ENCODE data around the gene LCE2B. TPM values are rescaled to one million over a fixed set of nuclear protein-coding genes. Genes with fewer than 3 reads are reported as not detected.

The LCE2B gene
- total RNA-seq, 3 donors from 2014 or later (not counting 1 experiment from before 2014, with no cell fraction given): not detected

DNA sequence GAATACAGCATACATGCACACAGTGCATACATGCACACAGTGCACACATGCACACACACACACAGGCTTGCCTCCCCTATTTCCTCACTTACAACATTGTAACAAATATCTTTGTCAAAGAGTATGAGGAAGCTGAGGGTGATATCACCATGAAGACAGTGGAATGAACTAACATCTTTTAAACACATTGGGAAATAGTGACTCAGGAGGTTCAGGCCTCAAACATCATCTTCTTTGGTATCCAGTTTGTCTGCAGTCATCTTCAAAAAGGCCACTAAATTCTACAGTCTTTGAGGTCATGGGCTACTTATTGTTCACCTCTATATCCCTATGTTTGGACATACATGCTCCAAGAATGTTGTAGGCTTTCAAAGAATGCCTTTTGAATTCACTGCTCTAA, 2.1 kb upstream of the LCE2B start:
- Histone ChIP-seq H3K36me3 (ENCODE audit: control insufficient read depth, insufficient read depth, low read length) (no peaks in the 10 kb centered on the region), H3K27ac (ENCODE audit: low read length) (no peak overlapping the region), H3K9me3 (ENCODE audit: control insufficient read depth, insufficient read depth, low read length) (no peaks in the 10 kb centered on the region), H3K4me3 (ENCODE audit: low read length) (no peak overlapping the region), H3K4me1 (ENCODE audit: control insufficient read depth, insufficient read depth, low read length) (no peaks in the 10 kb centered on the region), H3K27me3 (ENCODE audit: control insufficient read depth, insufficient read depth, low read length) (no peaks in the 10 kb centered on the region)
- intact Hi-C loops (cut with micrococcal nuclease): no loop called here
- Mint-ChIP-seq H3K4me1 (no peaks in the 10 kb centered on the region), H3K4me3 (no peak overlapping the region), H3K9me3 (no peaks in the 10 kb centered on the region), H3K27me3 (ENCODE audit: low read depth in 2 of 2) (peaks cover 9 to 51% of the 10 kb centered on the region in 2 donors), H3K27ac (no peak overlapping the region), H3K36me3 (no peaks in the 10 kb centered on the region)
- TF ChIP-seq, protein P1, sequence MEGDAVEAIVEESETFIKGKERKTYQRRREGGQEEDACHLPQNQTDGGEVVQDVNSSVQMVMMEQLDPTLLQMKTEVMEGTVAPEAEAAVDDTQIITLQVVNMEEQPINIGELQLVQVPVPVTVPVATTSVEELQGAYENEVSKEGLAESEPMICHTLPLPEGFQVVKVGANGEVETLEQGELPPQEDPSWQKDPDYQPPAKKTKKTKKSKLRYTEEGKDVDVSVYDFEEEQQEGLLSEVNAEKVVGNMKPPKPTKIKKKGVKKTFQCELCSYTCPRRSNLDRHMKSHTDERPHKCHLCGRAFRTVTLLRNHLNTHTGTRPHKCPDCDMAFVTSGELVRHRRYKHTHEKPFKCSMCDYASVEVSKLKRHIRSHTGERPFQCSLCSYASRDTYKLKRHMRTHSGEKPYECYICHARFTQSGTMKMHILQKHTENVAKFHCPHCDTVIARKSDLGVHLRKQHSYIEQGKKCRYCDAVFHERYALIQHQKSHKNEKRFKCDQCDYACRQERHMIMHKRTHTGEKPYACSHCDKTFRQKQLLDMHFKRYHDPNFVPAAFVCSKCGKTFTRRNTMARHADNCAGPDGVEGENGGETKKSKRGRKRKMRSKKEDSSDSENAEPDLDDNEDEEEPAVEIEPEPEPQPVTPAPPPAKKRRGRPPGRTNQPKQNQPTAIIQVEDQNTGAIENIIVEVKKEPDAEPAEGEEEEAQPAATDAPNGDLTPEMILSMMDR (IDR thresholded peaks at IDR 0.05): no peak
- no peak for ATAC-seq
- no peak for DNase-seq

DNA sequence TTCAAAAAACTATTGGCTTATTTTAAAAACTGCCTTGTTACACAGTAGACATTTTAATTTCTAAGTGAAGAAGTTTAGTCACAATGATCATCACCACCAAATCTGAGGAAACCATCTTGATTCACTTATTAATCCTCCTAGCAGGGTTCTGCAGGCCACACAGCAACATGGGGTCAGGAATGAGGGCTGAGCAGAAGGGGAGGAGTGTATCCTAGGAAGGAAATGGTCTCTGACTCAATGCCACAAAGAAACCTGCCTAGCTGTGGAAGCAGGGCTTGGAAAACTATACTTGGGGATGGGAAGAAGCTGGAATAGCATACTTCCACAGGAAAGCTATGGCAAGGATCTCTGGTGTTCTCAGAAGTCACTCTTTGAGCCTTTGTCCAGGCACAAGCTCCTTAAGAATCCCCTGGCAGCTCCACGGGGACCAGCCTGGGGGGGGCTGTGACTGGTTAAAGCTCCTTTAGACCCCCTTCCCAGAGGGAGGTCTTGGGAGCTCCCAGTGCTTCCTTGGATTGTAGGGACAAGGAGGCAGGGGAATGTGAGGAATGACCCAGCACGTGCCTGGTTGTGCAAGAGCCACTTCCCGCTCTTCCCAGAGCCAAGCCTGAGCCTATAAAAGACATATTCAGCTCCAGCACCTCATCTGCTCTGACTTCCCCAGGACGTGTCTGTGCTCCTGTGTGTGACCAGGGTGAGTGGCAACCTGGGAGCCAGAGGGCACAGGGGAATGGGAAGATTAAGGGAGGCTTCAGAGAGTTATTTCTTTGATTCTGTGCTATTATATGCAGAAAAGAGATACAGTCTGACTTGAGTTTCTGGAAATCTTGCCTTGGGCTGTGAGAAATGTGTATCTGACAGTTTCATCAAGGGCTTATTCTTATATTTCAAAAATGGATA, 12.0 kb downstream of the LCE2B start, which contains the start of gene LCE2A:
Gene LCE2A (plus strand): TSS at position 645 of the 900 bp plus-strand sequence. CDS start 557 bp downstream, outside the sequence.
- no peak within 1 kb of the TSS for H3K4me3 Mint-ChIP-seq
- Histone ChIP-seq H3K36me3 (ENCODE audit: control insufficient read depth, insufficient read depth, low read length) (no peaks in the 10 kb centered on the region), H3K4me1 (ENCODE audit: control insufficient read depth, insufficient read depth, low read length) (no peaks in the 10 kb centered on the region), H3K27ac (ENCODE audit: low read length) (no peak within 1 kb of the TSS), H3K4me3 (ENCODE audit: low read length) (no peak within 1 kb of the TSS), H3K9me3 (ENCODE audit: control insufficient read depth, insufficient read depth, low read length) (no peaks in the 10 kb centered on the region), H3K27me3 (ENCODE audit: control insufficient read depth, insufficient read depth, low read length) (no peaks in the 10 kb centered on the region)
- peaks cover 14 to 27% of the 10 kb centered on the region in 2 donors for H3K27me3 Mint-ChIP-seq (ENCODE audit: low read depth in 2 of 2)
- H3K9me3 Mint-ChIP-seq: no peaks in the 10 kb centered on the region
- TF ChIP-seq, protein P1 (IDR thresholded peaks at IDR 0.05): no peak
- H3K27ac Mint-ChIP-seq: no peak within 1 kb of the TSS
- no peak for DNase-seq
- intact Hi-C loops (cut with micrococcal nuclease): no loop called here
- H3K4me1 Mint-ChIP-seq: no peaks in the 10 kb centered on the region
- H3K36me3 Mint-ChIP-seq: no peaks in the 10 kb centered on the region
- no peak for ATAC-seq
- WGBS (ENCODE audit: insufficient coverage): 53% methylated on average over 4 of the region's 4 CpGs

DNA sequence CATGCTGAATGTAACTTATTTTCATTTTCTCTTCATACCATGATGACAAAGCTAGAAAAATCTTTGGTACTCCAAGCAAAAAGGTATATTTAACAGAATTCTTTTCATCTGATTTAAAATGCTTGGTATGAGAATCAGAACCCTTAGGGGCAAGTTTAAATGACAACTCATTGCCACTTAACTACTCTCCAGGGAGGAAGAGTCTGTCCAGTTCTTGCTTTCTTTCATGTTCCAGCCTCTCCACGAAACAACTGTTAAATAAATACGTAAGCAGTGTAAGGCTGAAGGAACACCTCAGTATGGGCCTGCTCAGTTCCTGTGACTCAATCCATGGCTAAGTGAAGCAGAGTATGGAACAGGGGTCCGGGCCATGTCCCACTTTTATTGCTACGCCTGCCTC, 13.8 kb downstream of the LCE2B start:
- H3K36me3 Mint-ChIP-seq: peaks cover 6% of the 10 kb centered on the region
- no peak overlapping the region for H3K27ac Mint-ChIP-seq
- TF ChIP-seq, protein P1 (IDR thresholded peaks at IDR 0.05): no peak
- H3K4me3 Mint-ChIP-seq: no peak overlapping the region
- Histone ChIP-seq H3K9me3 (ENCODE audit: control insufficient read depth, insufficient read depth, low read length) (no peaks in the 10 kb centered on the region), H3K4me1 (ENCODE audit: control insufficient read depth, insufficient read depth, low read length) (no peaks in the 10 kb centered on the region), H3K27me3 (ENCODE audit: control insufficient read depth, insufficient read depth, low read length) (no peaks in the 10 kb centered on the region), H3K27ac (ENCODE audit: low read length) (no peak overlapping the region), H3K36me3 (ENCODE audit: control insufficient read depth, insufficient read depth, low read length) (no peaks in the 10 kb centered on the region), H3K4me3 (ENCODE audit: low read length) (no peak overlapping the region)
- no peak for DNase-seq
- peaks cover 14 to 29% of the 10 kb centered on the region in 2 donors for H3K27me3 Mint-ChIP-seq (ENCODE audit: low read depth in 2 of 2)
- no peaks in the 10 kb centered on the region for H3K4me1 Mint-ChIP-seq
- peaks cover 0 to 2% of the 10 kb centered on the region in 2 donors for H3K9me3 Mint-ChIP-seq
- WGBS (ENCODE audit: insufficient coverage): 84% methylated on average over 3 of the region's 4 CpGs
- intact Hi-C loops (cut with micrococcal nuclease): no loop called here
- no peak for ATAC-seq
